Activated T-helper 17 cell treated with anti-CD3 and anti-CD28 coated beads, Interleukin-2, amount 50 U/mL, for 72 hours (primary cell): Measurements from ENCODE around the gene MCEE. TPM values are rescaled to one million over a fixed set of nuclear protein-coding genes. Genes with fewer than 3 reads are reported as not detected.
"Not testable (repeated sequence)": the region's sequence is repeated elsewhere in the genome, so short reads cannot be mapped to it uniquely, and the experiment has no call there.

Experiments
- ATAC-seq: fragments of 150-1000 bp; cut with Tn5 transposase; replicated peaks from 2 replicates; pipeline ENCODE4 v1.10.0; 2021; ENCODE audit warnings: mild to moderate bottlenecking, moderate library complexity
- H3K27ac Mint-ChIP-seq: one replicate; pipeline ENCODE4 v1.8.0; 2022; ENCODE audit warnings: mixed read lengths
- H3K27me3 Mint-ChIP-seq: one replicate; pipeline ENCODE4 v1.8.0; 2022; ENCODE audit warnings: mixed read lengths
- H3K36me3 Mint-ChIP-seq: one replicate; pipeline ENCODE4 v1.8.0; 2022; ENCODE audit warnings: low read depth, mild to moderate bottlenecking, mixed read lengths
- H3K4me1 Mint-ChIP-seq: one replicate; pipeline ENCODE4 v1.8.0; 2022; ENCODE audit warnings: mixed read lengths
- H3K4me3 Mint-ChIP-seq: one replicate; pipeline ENCODE4 v1.8.0; 2022; ENCODE audit warnings: mild to moderate bottlenecking, mixed read lengths
- H3K9me3 Mint-ChIP-seq: one replicate; pipeline ENCODE4 v1.8.0; 2022; ENCODE audit warnings: mixed read lengths
- total RNA-seq, 2 donors: library from RNA; stranded (reverse); gene quantifications; one replicate each; pipeline ENCODE4 v1.2.3, GENCODE V29; 2022

The MCEE gene
- total RNA-seq: 10 to 100 TPM; 14.1 to 15.6 TPM

DNA sequence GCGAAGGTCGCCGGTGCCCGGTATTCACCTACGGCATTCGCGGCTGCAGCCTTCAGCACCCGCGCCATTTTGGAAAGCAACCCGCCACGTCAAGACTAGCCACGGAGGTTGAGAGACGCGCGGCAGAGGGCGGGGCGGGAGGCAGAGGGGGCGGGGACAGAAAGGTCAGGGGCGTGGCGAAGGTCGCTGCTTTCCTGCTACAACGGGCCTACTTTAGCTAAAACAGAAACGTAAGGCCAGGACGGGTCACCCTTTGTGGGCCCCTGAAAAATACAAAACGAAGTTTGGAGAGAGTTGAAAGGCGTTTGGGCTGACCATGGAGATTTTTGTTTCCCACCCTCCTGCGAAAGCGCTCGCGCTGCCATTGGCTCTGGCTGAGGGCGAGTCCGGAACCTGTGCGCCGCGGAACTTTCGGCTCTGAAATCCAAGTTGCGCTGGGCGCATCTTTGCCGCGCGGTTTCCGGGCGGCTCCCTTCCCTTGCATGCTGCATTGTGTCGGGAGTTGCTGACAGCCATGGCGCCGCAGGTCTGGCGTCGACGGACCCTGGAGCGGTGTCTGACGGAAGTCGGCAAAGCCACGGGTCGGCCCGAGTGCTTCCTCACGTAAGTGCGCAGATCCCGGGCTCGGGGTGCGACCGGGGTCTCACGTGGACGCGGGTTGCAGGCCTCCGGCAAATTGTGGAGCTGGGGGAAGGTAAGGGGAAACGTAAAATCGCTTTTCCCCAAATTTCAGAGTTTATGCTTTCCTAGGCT is at the start of gene MCEE, which contains the start of gene MPHOSPH10:
Gene MCEE (minus strand): TSS at position 78 of the 753 bp plus-strand sequence. CDS start 10 bp downstream, at position 68.
Gene MPHOSPH10 (plus strand): TSS at position 483 of the 753 bp plus-strand sequence. CDS start 32 bp downstream, at position 515.
- peak; percentile 93 for ATAC-seq
- Mint-ChIP-seq H3K36me3 (peaks cover 10% of the 10 kb centered on the region), H3K4me1 (peaks cover 4% of the 10 kb centered on the region), H3K27me3 (no peaks in the 10 kb centered on the region), H3K4me3 (no peak within 1 kb of the TSS), H3K27ac (no peak within 1 kb of the TSS), H3K9me3 (no peaks in the 10 kb centered on the region)

- H3K36me3 Mint-ChIP-seq, H3K4me1 Mint-ChIP-seq, ATAC-seq, H3K27ac Mint-ChIP-seq, H3K9me3 Mint-ChIP-seq, H3K4me3 Mint-ChIP-seq: not testable (repeated sequence)
- H3K27me3 Mint-ChIP-seq: peaks cover 10% of the 10 kb centered on the region
Measured at GRCh38 chr2:71178836-71179235, 48.8 kb upstream of the MCEE start.

- Mint-ChIP-seq H3K9me3 (no peaks in the 10 kb centered on the region), H3K4me1 (no peaks in the 10 kb centered on the region), H3K27ac (no peak overlapping the region), H3K27me3 (peaks cover 13% of the 10 kb centered on the region), H3K36me3 (no peaks in the 10 kb centered on the region), H3K4me3 (no peak overlapping the region)
- no peak for ATAC-seq
Measured at GRCh38 chr2:71174207-71174606, 44.2 kb upstream of the MCEE start.

- peaks cover 11% of the 10 kb centered on the region for H3K27me3 Mint-ChIP-seq
- H3K4me1 Mint-ChIP-seq: no peaks in the 10 kb centered on the region
- H3K4me3 Mint-ChIP-seq: no peak overlapping the region
- H3K36me3 Mint-ChIP-seq: no peaks in the 10 kb centered on the region
- H3K27ac Mint-ChIP-seq: no peak overlapping the region
- ATAC-seq: no peak
- no peaks in the 10 kb centered on the region for H3K9me3 Mint-ChIP-seq
Measured at GRCh38 chr2:71173096-71173495, 43.1 kb upstream of the MCEE start.

DNA sequence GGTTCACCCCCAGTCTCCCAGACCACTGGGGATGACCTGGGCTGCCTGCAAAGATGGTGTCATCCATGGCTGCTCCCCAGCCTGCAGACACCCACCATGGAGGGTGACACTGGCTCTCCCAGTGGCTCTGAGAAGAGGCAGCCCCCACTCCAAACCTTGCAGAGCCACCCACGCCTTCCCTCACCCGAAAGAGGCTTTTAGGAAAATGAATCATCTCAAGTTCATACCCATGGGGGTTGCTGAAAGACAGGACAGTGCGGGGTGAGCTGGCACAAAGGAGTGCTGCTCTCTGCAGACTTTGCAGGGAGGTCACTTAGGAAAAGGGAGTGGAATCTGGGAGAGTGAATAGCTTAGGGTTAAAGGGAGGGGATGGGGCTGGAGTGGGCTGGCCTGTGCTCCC is 36.8 kb upstream of the MCEE start:
- peaks cover 21% of the 10 kb centered on the region for H3K27me3 Mint-ChIP-seq
- peak; percentile 44 for ATAC-seq

GRCh38 chr2:71157124-71157793 is 27.2 kb upstream of the MCEE start:
- peak; percentile 76 for ATAC-seq
- Mint-ChIP-seq H3K4me3 (no peak overlapping the region), H3K27me3 (peaks cover 6% of the 10 kb centered on the region), H3K36me3 (no peaks in the 10 kb centered on the region), H3K4me1 (no peaks in the 10 kb centered on the region), H3K9me3 (no peaks in the 10 kb centered on the region), H3K27ac (no peak overlapping the region)

More for the DNA sequence above, 36.8 kb upstream of the MCEE start:
- Mint-ChIP-seq H3K4me3 (no peak overlapping the region), H3K9me3 (no peaks in the 10 kb centered on the region), H3K4me1 (no peaks in the 10 kb centered on the region), H3K36me3 (no peaks in the 10 kb centered on the region), H3K27ac (no peak overlapping the region)

GRCh38 chr2:71156573-71156972 is 26.5 kb upstream of the MCEE start:
- ATAC-seq: no peak
- no peaks in the 10 kb centered on the region for H3K4me1 Mint-ChIP-seq
- H3K4me3 Mint-ChIP-seq: no peak overlapping the region
- H3K27ac Mint-ChIP-seq: no peak overlapping the region
- no peaks in the 10 kb centered on the region for H3K36me3 Mint-ChIP-seq
- peaks cover 3% of the 10 kb centered on the region for H3K27me3 Mint-ChIP-seq
- H3K9me3 Mint-ChIP-seq: no peaks in the 10 kb centered on the region

DNA sequence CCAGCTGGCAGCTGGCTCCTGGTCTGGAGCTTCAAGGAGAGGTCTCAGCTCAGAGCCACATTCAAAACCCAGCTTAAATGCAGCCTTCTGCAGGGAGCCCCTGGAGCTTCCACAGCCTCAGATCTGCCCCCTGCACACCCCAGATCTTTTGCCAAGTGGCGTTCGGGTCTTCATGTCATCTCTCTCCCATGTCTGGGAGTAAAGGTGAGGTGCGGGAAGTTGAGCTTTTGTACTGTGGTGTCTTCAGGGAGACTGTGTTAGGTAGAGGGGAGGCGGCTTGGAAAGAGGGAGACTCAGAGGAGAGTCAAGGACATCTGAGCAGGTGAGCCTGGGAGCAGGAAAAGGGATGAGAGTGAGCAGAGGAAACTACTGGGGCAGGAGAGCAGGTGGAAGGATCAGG is 25.8 kb upstream of the MCEE start:
- Mint-ChIP-seq H3K27ac (no peak overlapping the region), H3K36me3 (no peaks in the 10 kb centered on the region), H3K4me3 (no peak overlapping the region), H3K27me3 (peaks cover 3% of the 10 kb centered on the region), H3K9me3 (no peaks in the 10 kb centered on the region), H3K4me1 (no peaks in the 10 kb centered on the region)
- no peak for ATAC-seq

GRCh38 chr2:71154798-71155197 is 24.8 kb upstream of the MCEE start:
- no peak overlapping the region for H3K4me3 Mint-ChIP-seq
- peak; percentile 65 for ATAC-seq

DNA sequence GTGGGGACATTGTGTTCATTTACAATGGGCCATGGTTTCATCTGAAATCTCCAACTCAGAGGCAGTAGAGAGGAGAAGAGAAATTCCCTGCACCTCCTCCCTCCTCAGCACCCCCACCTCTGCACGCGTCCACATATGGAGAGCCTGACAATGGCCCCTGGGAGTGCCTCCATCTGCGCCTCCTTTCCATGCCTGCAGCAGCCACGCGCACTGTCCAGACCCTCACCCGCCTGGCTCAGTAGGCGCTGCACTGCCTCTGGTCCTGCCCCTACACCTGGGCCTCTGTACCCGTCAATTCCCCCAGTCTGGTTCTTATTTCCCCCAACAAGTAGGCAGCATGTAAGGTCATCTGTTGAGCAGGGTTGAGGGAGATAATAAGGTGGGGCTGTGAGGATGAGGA is 24.2 kb upstream of the MCEE start:
- Mint-ChIP-seq H3K9me3 (no peaks in the 10 kb centered on the region), H3K36me3 (no peaks in the 10 kb centered on the region), H3K4me3 (no peak overlapping the region), H3K27ac (no peak overlapping the region), H3K27me3 (peaks cover 3% of the 10 kb centered on the region), H3K4me1 (no peaks in the 10 kb centered on the region)
- ATAC-seq: no peak

More at GRCh38 chr2:71154798-71155197, 24.8 kb upstream of the MCEE start:
- Mint-ChIP-seq H3K4me1 (no peaks in the 10 kb centered on the region), H3K9me3 (no peaks in the 10 kb centered on the region), H3K27me3 (peaks cover 3% of the 10 kb centered on the region), H3K36me3 (no peaks in the 10 kb centered on the region), H3K27ac (no peak overlapping the region)

DNA sequence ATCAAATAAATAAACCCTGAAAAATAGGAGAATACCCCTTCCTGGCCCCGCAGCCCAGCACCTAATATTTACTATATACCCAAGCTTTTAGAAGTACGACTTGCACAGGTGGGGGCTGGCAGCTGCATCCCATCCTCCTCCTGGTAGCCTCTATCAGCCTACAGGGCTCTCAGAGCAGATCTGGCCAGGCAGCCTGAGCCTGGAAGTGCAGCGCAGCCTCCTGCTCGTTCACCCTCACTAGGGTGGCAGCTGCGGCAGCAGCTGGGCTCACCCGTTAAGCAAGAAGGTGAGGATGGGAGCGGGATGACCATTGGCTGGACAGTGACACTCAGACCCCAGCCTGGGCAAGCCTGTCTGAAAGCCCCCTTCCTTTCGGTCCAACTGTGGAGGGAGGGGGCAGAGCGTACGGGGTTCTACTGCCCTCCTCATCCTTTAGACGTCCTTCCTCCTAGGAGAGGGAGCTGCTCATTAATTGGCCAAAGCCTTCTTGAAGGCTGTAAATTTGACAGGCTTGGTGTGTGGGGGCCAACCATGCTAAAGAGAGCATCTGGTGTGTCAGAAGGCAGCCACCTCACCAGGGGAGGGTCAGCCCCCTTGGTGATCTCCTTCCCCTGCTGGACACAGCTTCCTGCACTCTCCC is 23.7 kb upstream of the MCEE start:
- no peaks in the 10 kb centered on the region for H3K9me3 Mint-ChIP-seq
- peaks cover 3% of the 10 kb centered on the region for H3K27me3 Mint-ChIP-seq
- H3K36me3 Mint-ChIP-seq: no peaks in the 10 kb centered on the region
- H3K4me1 Mint-ChIP-seq: no peaks in the 10 kb centered on the region
- no peak for ATAC-seq
- H3K27ac Mint-ChIP-seq: no peak overlapping the region
- H3K4me3 Mint-ChIP-seq: no peak overlapping the region

- Mint-ChIP-seq H3K36me3 (no peaks in the 10 kb centered on the region), H3K27me3 (peaks cover 3% of the 10 kb centered on the region), H3K4me1 (no peaks in the 10 kb centered on the region), H3K27ac (no peak overlapping the region), H3K4me3 (no peak overlapping the region), H3K9me3 (no peaks in the 10 kb centered on the region)
- no peak for ATAC-seq
Measured at GRCh38 chr2:71151620-71152019, 21.6 kb upstream of the MCEE start.

DNA sequence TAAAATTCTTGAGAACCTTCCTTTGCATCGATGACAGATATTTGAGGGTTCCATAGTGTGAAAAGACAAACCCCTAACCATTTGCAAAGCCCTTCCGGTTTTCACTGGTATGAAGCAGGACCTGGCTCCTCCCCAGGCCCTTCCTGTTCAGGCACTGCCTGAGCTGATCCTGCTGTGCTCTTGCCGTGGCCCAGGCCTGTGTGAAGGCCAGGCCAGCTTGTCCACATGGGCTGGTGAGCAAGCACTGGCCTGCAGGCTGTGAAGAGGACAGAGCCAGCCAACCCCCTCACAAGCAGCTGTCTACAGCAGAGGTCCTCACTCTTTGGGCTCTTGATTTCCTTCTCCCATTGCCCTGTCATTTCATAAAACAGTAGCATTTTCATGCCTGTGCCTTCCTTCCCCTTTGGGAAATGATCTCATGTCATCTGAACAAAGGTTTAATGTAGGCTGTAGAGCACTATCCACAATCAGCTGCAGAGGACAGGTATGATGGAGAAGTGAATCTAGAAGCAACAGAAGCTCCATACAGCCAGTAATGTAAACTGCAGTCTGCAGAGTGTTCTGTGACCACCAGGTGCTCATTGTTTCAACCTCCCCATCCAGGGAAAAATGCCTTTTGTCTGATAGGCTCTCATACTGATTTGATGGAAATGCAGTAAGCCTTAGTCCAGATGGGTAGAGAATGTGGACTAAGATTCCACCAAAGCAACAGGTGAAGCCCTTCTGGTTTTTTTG is 20.2 kb upstream of the MCEE start:
- H3K4me1 Mint-ChIP-seq: no peaks in the 10 kb centered on the region
- H3K4me3 Mint-ChIP-seq: no peak overlapping the region
- no peaks in the 10 kb centered on the region for H3K36me3 Mint-ChIP-seq
- H3K27ac Mint-ChIP-seq: peak overlapping the region; percentile 62
- ATAC-seq: no peak
- no peaks in the 10 kb centered on the region for H3K9me3 Mint-ChIP-seq
- no peaks in the 10 kb centered on the region for H3K27me3 Mint-ChIP-seq

DNA sequence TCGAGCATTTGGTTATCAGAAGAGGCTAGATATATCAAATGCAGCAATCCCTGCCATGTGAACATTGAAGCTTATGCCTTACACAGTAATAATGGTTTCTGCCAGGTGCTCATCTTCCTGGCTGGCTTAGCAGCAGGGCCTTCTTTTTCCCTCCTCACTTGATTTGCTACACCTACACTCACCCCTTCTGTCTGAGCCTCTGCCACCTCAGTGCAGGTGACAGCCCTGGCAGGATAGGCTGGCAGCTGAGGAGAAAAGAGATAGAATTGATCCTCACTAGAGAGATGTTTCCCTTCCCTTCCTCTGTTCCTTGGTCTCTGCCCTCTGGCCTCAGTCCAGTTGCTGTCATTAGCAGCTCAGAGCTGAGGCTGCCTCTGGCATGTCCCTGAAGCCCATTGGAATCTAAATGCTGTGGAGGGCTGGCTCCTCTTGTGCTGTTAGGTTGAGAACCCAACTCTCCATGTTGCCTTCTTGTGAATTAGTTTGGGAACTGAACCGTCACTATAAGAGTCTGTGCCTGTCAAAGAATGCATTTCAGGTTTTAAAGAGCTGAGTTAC is 18.6 kb upstream of the MCEE start:
- H3K4me1 Mint-ChIP-seq: no peaks in the 10 kb centered on the region
- no peak overlapping the region for H3K4me3 Mint-ChIP-seq
- no peaks in the 10 kb centered on the region for H3K36me3 Mint-ChIP-seq
- no peak for ATAC-seq
- H3K27ac Mint-ChIP-seq: no peak overlapping the region
- H3K27me3 Mint-ChIP-seq: no peaks in the 10 kb centered on the region
- H3K9me3 Mint-ChIP-seq: no peaks in the 10 kb centered on the region
